Small intestine (tissue), 7 donors: ENCODE measurements around the gene ZNF655. TPM values are rescaled to one million over a fixed set of nuclear protein-coding genes. Genes with fewer than 3 reads are reported as not detected.
"Not testable (repeated sequence)": the region's sequence is repeated elsewhere in the genome, so short reads cannot be mapped to it uniquely, and the experiment has no call there.

Source experiments
- DNase-seq, 2 donors: peaks; one replicate each; pipeline versions ENCODE4 v3.0.0 to v3.0.0-alpha.2; 2013
- FAIRE-seq: peaks from 2 replicates; lab custom pipeline; 2012; peaks lifted over from hg19 to GRCh38; lab: Jason Lieb, UNC
- H3K27ac ChIP-seq, 3 donors: one replicate each; pipeline ENCODE4 v1.5.1; 2013; ENCODE audit warnings: low read length in 2 of 3, mild to moderate bottlenecking in 2 of 3, control low read depth in 1 of 3, inconsistent platforms in 1 of 3, low read depth in 1 of 3, moderate library complexity in 1 of 3
- H3K27me3 ChIP-seq, 3 donors: one replicate each; pipeline ENCODE4 v1.6.1; 2013; ENCODE audit warnings: low read length in 3 of 3, inconsistent platforms in 1 of 3; ENCODE audit not compliant: control insufficient read depth in 3 of 3, insufficient read depth in 3 of 3
- H3K36me3 ChIP-seq, 3 donors: one replicate each; pipeline ENCODE4 v1.6.1; 2013; ENCODE audit warnings: low read length in 3 of 3, inconsistent platforms in 1 of 3, low read depth in 1 of 3, mild to moderate bottlenecking in 1 of 3, moderate library complexity in 1 of 3; ENCODE audit not compliant: control insufficient read depth in 3 of 3, insufficient read depth in 2 of 3
- H3K4me1 ChIP-seq, 3 donors: one replicate each; pipeline ENCODE4 v1.6.1; 2013; ENCODE audit warnings: low read length in 2 of 3, inconsistent platforms in 1 of 3, low read depth in 1 of 3, mild to moderate bottlenecking in 1 of 3, moderate library complexity in 1 of 3; ENCODE audit not compliant: control insufficient read depth in 3 of 3, insufficient read depth in 2 of 3
- H3K4me3 ChIP-seq, 3 donors: one replicate each; pipeline ENCODE4 v1.5.1; 2013; ENCODE audit warnings: low read length in 3 of 3, control low read depth in 1 of 3, inconsistent platforms in 1 of 3, low read depth in 1 of 3, mild to moderate bottlenecking in 1 of 3, moderate library complexity in 1 of 3
- H3K9me3 ChIP-seq, 2 donors: one replicate each; pipeline ENCODE4 v1.6.1; 2013; ENCODE audit warnings: low read depth in 1 of 2, low read length in 1 of 2; ENCODE audit not compliant: control insufficient read depth in 2 of 2, insufficient read depth in 1 of 2
- WGBS, 3 donors: extraction: QIAGEN DNeasy Blood & Tissue Kit; methylation state at CpG; one replicate each; pipeline ENCODE4 v1.1.7; 2013; 5-methylcytosine and 5-hydroxymethylcytosine counted together
- polyA plus RNA-seq, 4 donors: library from polyadenylated mRNA; stranded (reverse) in 3 of 4; unstranded in 1 of 4; fragments of 200-250 nt in 3 of 4; fragments of 120-200 nt in 1 of 4; gene quantifications; one replicate each; pipeline versions ENCODE4 v1.2.1 to v1.2.3, GENCODE V29; 2013
- donor health status: healthy with polysubstance abuse.
- donor health status: control.
- donor health status: control.
- donor health status: Bipolar disorder and iron deficiency.
- donor health status: healthy.

ZNF655 gene
- polyA plus RNA-seq, 4 donors, result 33.7 to 73.7 (median 52.5) TPM

- H3K36me3 ChIP-seq, result peaks cover 19 to 41% (median 23%) of the 10 kb centered on the region in 3 donors
- WGBS, 3 donors, result 42 to 43% (median 43%) methylated on average over 2 of the region's 2 CpGs
- no peaks in the 10 kb centered on the region for H3K27me3 ChIP-seq
- peaks cover 0 to 4% (median 3%) of the 10 kb centered on the region in 3 donors for H3K4me1 ChIP-seq
- no peak overlapping the region for H3K4me3 ChIP-seq
- peak overlapping the region in 2 of 3 donors; percentile 3 to 50 for H3K27ac ChIP-seq
- DNase-seq (peak; percentile 16 to 66), FAIRE-seq (no peak)
- H3K9me3 ChIP-seq, result no peaks in the 10 kb centered on the region
Measured at GRCh38 chr7:99562832-99563231, 4.4 kb downstream of the ZNF655 start.

- no peaks in the 10 kb centered on the region for H3K9me3 ChIP-seq
- H3K27me3 ChIP-seq, result no peaks in the 10 kb centered on the region
- no peak overlapping the region for H3K4me3 ChIP-seq
- H3K36me3 ChIP-seq, result peaks cover 19 to 47% (median 23%) of the 10 kb centered on the region in 3 donors
- DNase-seq, result no peak
- H3K4me1 ChIP-seq, result peaks cover 0 to 4% (median 3%) of the 10 kb centered on the region in 3 donors
- WGBS, 3 donors, result 93 to 95% (median 94%) methylated on average over 10 of the region's 10 CpGs
- FAIRE-seq, result no peak
- H3K27ac ChIP-seq, result no peak overlapping the region
Measured at GRCh38 chr7:99563650-99564049, 5.2 kb downstream of the ZNF655 start.

GRCh38 chr7:99568770-99569169 lies 10.3 kb downstream of the ZNF655 start:
- not testable (repeated sequence) for FAIRE-seq, H3K4me1 ChIP-seq, H3K4me3 ChIP-seq, H3K9me3 ChIP-seq, H3K27me3 ChIP-seq, H3K27ac ChIP-seq, DNase-seq
- H3K36me3 ChIP-seq, result peaks cover 13 to 27% (median 15%) of the 10 kb centered on the region in 3 donors
- WGBS, 3 donors, result 96 to 99% (median 98%) methylated on average over 7 of the region's 7 CpGs

GRCh38 chr7:99571768-99572167 lies 13.3 kb downstream of the ZNF655 start:
- DNase-seq (no peak), FAIRE-seq (no peak)
- Histone ChIP-seq H3K36me3 (peaks cover 5 to 17% (median 9%) of the 10 kb centered on the region in 3 donors), H3K27me3 (no peaks in the 10 kb centered on the region), H3K4me3 (no peak overlapping the region), H3K4me1 (no peaks in the 10 kb centered on the region), H3K27ac (no peak overlapping the region), H3K9me3 (no peaks in the 10 kb centered on the region)
- 88 to 96% (median 93%) methylated on average over 3 of the region's 3 CpGs for WGBS, 3 donors

- Histone ChIP-seq H3K4me3 (no peak overlapping the region), H3K36me3 (peaks cover 5 to 9% (median 9%) of the 10 kb centered on the region in 3 donors), H3K9me3 (no peaks in the 10 kb centered on the region), H3K4me1 (no peaks in the 10 kb centered on the region), H3K27me3 (no peaks in the 10 kb centered on the region), H3K27ac (no peak overlapping the region)
- DNase-seq (no peak), FAIRE-seq (no peak)
- WGBS, 3 donors, result 92 to 97% (median 94%) methylated on average over 1 of the region's 1 CpG
Measured at GRCh38 chr7:99573257-99573656, 14.8 kb downstream of the ZNF655 start.

- Histone ChIP-seq H3K27ac (no peak overlapping the region), H3K36me3 (peaks cover 2 to 9% (median 5%) of the 10 kb centered on the region in 3 donors), H3K9me3 (no peaks in the 10 kb centered on the region), H3K27me3 (no peaks in the 10 kb centered on the region), H3K4me3 (no peak overlapping the region), H3K4me1 (peaks cover 2 to 9% (median 7%) of the 10 kb centered on the region in 3 donors)
- no peak for FAIRE-seq
- 81 to 92% (median 85%) methylated on average over 3 of the region's 3 CpGs for WGBS, 3 donors
- DNase-seq, result no peak
Measured at GRCh38 chr7:99576251-99576650, 17.8 kb downstream of the ZNF655 start.

- WGBS, 3 donors, result 28 to 45% (median 37%) methylated on average over 10 of the region's 10 CpGs
- Histone ChIP-seq H3K9me3 (no peaks in the 10 kb centered on the region), H3K36me3 (no peaks in the 10 kb centered on the region), H3K27ac (no peak overlapping the region), H3K4me1 (peaks cover 2 to 9% (median 7%) of the 10 kb centered on the region in 3 donors), H3K4me3 (peak overlapping the region in 2 of 3 donors; percentile 49 to 67), H3K27me3 (no peaks in the 10 kb centered on the region)
- DNase-seq, result peak in 1 of 2 donors; percentile 10
- no peak for FAIRE-seq
Measured at GRCh38 chr7:99579281-99579955, 21.0 kb downstream of the ZNF655 start.

- DNase-seq (peak; percentile 36 to 57), FAIRE-seq (no peak)
- Histone ChIP-seq H3K4me3 (peak overlapping the region; percentile 22 to 67 (median 49)), H3K27me3 (no peaks in the 10 kb centered on the region), H3K4me1 (peaks cover 2 to 9% (median 7%) of the 10 kb centered on the region in 3 donors), H3K9me3 (no peaks in the 10 kb centered on the region), H3K27ac (no peak overlapping the region), H3K36me3 (no peaks in the 10 kb centered on the region)
- 1 to 2% (median 2%) methylated on average over 36 to 54 of the region's 54 CpGs for WGBS, 3 donors
Measured at GRCh38 chr7:99579956-99580777, 21.7 kb downstream of the ZNF655 start.
